Fibroblast of skin of abdomen (primary cell): Measurements from ENCODE around the gene TAMM41.
"Not testable (repeated sequence)": the region's sequence is repeated elsewhere in the genome, so short reads cannot be mapped to it uniquely, and the experiment has no call there.

Source experiments
- DNase-seq: peaks from one replicate; pipeline ENCODE4 v3.0.0-alpha.2; 2013

The TAMM41 gene

GRCh38 chr3:11814663-11815062 is 32.0 kb downstream of the TAMM41 start:
- DNase-seq, result no peak

- DNase-seq, result peak; percentile 52
Measured at GRCh38 chr3:11810276-11810675, 36.4 kb downstream of the TAMM41 start.

DNA sequence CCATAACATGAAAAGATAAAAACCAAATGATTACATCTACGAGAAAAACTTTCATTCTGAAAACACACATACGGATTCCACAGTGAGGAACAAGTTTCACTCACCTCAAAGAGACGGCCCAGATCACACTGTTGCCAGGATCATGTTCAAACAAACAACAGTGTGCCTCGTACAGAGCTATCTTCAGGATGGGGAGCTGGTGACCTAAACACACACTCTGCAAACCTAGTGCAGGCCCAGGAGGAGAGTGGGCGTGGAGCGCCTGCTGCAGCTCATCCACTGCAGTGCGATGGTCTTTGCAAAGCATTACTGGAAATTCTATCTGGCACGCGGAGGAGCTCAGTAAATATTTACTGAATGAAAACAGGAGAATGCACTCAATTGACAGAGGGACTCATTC is 38.5 kb downstream of the TAMM41 start:
- no peak for DNase-seq

DNA sequence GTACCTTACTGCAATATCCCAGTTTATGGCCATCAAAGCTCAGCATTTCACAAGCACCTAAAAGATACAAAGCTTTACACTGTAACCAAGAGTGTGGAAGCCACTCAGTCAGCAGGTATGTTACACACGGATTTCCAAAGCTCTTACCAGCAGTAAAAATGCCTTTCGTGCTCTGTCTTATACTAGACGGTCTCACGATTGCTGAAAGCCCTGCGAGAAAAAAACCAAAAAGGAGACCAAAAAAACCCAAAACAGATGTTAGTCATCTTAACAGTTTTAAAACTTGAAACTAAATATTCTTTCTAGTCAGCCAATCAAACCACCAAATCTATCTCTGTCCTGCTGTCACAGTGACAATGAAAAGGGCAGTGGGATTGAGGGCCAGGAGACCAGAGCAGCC is 39.0 kb downstream of the TAMM41 start:
- peak; percentile 56 for DNase-seq

DNA sequence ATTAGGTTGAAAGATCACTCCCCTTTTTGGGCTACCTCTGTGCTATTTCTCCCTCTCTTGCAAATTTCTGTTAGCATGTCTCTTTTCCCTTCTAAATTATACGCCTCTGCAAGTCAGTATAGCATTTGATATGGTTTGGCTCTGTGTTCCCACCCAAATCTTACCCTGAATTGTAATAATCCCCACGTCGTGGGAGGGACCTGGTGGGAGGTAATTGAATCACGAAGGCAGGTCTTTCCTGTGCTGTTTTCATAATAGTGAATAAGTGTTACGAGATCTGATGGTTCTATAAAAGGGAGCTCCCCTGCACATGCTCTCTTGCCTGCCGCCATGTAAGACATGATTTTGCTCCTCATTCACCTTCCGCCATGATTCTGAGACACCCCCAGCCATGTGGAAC is 41.0 kb downstream of the TAMM41 start:
- no peak for DNase-seq

DNA sequence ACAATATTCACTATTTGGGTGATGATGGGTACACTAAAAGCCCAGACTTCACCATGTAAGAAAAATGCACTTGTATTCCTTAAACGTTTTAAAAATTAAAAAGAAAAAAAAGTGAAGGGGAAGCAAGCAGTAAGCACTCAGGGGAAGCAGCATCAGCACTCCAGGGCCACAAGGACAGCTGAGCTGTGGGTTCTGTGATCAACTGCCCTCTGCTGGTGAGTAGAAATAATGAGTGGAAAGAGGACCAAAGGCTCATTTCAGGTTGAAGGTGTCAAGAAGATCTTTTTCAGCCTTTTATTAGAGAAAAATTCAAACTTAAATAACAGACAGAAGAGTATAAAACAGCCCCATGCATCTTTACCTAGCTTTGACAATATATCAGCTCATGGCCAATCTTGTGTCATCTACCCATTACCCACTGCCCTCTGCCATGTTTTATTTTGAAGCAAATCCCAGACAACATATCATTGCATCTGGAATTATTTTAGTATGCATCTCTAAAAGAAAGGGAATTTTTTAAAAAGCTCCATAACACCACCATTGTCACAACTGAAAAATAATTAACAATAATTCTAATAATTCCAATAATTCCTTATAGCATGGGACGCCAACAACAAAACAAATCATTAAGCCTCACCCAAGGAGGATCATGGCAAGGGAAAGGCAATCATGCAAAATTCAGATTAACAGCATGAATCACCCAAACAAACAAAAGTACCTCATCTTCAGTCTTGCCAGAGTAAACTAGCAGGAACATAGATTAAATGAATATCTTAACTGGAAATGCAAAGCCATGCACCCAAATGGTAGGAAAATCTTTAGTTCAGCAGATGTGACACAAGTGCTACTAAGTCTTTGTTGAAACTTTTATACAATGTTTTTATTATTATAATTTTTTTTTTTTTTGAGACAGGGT is 42.5 kb downstream of the TAMM41 start:
- DNase-seq, result peak; percentile 65

DNA sequence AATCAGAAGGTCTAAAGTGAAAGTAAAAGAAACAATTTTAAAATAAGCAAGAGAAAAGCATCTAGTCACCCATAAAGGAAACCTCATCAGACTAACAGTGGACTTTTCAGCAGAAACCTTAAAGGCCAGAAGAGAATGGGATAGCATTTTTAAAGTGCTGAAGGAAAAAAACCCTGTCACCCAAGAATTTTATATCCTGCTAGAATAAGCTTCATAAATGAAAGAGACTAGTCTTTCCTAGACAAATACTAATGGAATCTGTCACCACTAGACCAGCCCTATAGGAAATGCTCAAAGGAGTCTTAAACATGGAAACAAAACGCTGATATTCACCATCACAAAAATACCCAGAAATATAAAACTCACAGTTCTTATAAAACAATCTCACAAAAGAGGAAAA is 46.9 kb downstream of the TAMM41 start:
- no peak for DNase-seq

DNA sequence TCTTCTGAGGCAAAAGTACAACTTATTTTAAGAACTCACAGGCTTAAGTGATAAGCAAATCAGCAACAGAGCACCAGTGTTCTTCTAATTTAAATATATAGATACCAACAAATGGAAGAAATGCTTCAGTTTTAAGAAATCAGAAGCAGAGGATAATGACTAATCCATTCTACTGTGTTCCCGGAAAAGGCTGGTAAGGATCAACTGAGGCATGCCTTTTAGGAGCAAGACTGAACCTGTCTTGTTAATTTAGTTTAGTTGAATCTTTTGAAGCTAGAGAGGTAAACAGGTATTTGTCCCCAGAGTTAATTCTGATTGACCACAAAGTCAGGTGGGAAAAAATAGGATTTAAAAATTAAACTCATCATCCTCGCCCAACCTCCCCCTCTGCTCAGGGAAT is 51.8 kb downstream of the TAMM41 start:
- no peak for DNase-seq

- DNase-seq, result no peak
Measured at GRCh38 chr3:11791339-11792200, 55.1 kb downstream of the TAMM41 start.

GRCh38 chr3:11789412-11789811 is 57.3 kb downstream of the TAMM41 start:
- DNase-seq, result no peak

- DNase-seq, result no peak
Measured at GRCh38 chr3:11784971-11785377, 61.7 kb downstream of the TAMM41 start.

- DNase-seq, result no peak
Measured at GRCh38 chr3:11780341-11780740, 66.3 kb downstream of the TAMM41 start.

DNA sequence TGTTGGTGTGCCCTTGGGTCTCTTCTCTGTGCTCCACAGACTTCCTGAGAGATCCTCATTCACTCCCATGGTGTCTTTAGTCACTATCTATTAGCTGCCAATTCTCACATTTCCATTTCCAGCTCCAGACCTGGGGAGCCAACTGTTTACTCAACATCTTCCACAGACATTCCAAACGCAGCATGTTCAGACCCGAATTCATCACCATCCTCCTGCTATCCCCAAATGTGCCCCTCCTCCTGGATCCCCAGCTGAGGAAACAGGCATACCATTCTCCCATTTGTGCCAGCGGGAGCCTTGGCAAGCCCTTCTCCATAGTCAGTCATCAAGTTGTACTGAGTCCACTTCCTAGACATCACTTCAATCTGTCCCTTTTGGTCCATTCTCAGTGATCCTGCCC is 67.1 kb downstream of the TAMM41 start:
- no peak for DNase-seq

DNA sequence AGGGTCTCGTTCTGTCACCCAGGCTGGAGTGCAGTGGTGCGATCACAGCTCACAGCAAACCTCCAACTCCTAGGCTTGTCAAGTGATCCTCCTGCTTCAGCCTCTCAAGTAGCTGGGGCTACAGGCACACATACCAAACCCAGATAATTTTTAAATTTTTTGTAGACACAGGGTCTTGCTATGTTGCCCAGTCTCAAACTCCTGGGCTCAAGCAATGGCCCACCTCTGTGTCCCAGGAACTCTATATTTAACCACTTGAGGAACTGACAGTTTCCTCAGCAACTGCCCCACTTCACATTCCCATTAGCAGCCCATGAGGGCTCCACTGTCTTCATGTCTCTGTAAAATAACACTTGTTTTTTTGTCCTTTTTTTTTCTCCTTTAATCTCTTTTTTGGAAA is 68.4 kb downstream of the TAMM41 start:
- DNase-seq, result no peak

GRCh38 chr3:11776346-11776745 is 70.3 kb downstream of the TAMM41 start:
- no peak for DNase-seq

DNA sequence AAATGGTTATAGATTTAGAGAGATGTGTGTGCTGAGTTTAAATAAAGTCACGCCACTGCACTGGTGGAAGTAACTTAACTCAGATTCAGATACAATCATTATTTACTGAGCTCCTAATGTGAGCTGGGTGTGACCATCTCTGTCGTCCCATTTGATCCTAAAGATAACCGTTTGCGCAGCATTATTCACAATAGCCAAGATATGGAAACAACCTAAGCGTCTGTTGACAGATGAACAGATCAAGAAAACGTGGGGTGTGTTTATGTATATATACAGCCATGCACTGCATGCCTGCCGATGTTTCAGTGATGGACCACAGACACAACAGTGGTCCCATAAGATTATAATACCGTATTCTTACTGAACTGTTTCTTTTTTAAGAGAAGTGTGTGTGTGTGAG is 71.2 kb downstream of the TAMM41 start:
- no peak for DNase-seq

GRCh38 chr3:11774296-11774877 is 72.3 kb downstream of the TAMM41 start:
- peak; percentile 29 for DNase-seq

DNA sequence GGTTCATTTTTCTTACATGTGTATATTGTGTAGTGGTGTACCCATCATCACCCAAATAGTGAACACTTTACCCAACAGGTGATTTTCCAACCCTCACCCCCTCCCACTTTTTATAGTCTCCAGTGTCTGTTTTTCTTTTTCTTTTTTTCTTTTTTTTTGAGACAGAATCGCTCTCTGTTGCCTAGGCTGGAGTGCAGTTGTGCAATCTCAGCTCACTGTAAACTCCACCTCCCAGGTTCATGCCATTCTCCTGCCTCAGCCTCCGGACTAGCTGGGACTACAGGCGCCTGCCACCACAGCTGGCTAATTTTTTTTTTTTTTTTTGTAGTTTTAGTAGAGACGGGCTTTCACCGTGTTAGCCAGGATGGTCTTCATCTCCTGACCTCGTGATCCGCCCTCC is 74.8 kb downstream of the TAMM41 start:
- DNase-seq, result not testable (repeated sequence)

DNA sequence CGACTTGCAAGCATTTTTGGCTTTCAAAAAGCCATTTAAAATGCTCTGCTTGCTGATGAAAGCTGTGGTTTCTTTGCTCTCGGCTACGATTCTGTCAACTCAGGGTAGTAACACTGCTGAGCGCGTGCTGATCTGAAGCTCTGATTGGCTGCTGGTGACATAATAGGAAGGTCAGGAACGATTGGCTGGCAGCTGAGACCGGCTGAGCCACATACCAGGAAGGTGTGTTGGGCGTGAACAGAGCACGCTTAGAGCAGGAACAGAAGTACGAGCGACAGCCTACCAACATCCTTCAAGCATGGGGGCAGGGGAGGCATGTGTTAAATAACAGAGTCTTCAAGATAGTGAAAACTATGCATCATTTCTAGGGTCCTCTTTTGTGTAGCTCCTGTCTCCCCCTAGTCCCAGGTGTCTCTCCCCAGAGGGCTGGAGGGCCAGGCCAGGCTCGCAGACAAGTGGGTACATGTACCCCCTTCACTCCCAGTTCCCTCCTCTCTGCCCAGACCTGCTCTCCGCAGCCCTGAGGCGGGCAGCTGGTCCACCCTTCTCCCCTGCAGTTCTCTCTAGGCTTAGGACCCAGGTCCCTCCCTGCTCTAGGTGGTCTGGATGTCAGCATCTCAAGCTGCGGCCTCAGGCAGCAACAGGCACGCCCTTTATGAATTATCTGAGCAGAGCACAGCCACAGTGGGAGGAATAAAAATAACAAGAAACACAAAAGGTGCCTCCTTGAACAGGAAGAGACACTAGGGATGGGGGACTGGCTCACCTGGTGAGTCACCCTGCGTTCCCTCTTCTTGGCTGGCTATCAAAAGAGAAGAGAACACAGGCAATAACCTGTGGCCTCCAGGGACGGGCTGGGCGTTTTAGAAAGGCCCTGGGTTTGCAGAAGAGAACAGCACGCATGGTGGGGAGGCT is 76.0 kb downstream of the TAMM41 start:
- peak; percentile 84 for DNase-seq

GRCh38 chr3:11769704-11770476 is 76.8 kb downstream of the TAMM41 start:
- no peak for DNase-seq

GRCh38 chr3:11768604-11769003 is 78.1 kb downstream of the TAMM41 start:
- no peak for DNase-seq
